SU-DHL-6 (cell line): Measurements from ENCODE around the gene ITGB4.

Experiments used
- CTCF ChIP-seq: fragments of 200-600 bp; sonication (generic); IDR thresholded peaks from one replicate; pipeline ENCODE4 v1.5.1; 2017; ENCODE audit warnings: antibody characterized with exemption, mild to moderate bottlenecking, low read length, moderate library complexity; ENCODE audit not compliant: insufficient read depth, poor library complexity, severe bottlenecking
- EZH2phosphoT487 ChIP-seq: fragments of 200-600 bp; sonication (generic), shearing (Covaris generic); conservative IDR thresholded peaks from 2 replicates; pipeline ENCODE4 v1.6.1; 2018; ENCODE audit warnings: mild to moderate bottlenecking, antibody characterized with exemption, low read length, moderate library complexity, mixed read lengths

DNA sequence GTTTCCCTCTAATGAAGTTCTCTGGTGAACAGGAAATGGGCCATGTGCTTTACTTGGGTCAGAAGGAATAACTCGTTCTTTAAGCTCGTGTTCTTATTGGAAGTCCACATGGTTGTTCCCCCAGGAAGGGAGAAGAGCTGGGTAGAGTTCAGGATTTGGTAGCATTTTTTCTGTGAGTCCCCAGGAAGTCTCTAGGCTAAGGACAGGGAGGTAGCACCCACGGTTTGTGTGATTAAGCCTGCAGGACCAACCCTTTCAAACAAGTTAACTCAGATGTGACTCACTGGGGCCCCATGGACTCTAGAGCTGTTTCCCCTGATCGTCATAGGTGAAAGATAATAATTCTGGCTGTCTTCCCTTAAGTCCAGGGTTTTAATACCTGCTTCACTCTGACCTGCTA, 37.7 kb upstream of the ITGB4 start:
- TF ChIP-seq CTCF, result no peak
- TF ChIP-seq EZH2phosphoT487, result no peak
